Measurements from ENCODE around the gene DIS3L2. TPM values are rescaled to one million over a fixed set of nuclear protein-coding genes. Genes with fewer than 3 reads are reported as not detected.
"Not testable (repeated sequence)": the region's sequence is repeated elsewhere in the genome, so short reads cannot be mapped to it uniquely, and the experiment has no call there.

The DIS3L2 gene
- total RNA-seq, 3 donors from 2014 or later (not counting 1 experiment from before 2014, with no cell fraction given) = 56.4 to 63.6 (median 59.4) TPM

DNA sequence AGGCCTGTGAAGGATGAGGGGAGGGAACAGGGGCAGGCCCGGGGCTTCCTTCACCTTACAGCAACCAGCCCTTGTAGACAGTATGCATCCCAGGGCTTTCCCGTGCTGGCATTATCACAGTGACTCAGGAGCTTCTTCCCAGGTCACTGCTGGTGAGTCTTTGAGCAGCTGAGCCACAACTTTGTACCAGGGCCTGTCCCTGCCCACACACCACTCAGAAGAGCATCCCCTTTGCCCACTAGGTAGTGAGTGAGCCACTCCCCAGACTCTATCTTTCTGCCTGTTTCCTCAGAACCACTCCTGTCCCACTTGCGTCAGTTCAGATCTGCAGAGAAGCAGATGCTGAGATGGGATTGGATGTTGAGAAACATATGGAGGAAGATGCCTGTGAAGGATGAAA, 347.5 kb downstream of the DIS3L2 start:
- no peak overlapping the region for H3K4me3 ChIP-seq (ENCODE audit: low read length)
- DNase-seq (no peak), ATAC-seq (no peak)
- Mint-ChIP-seq H3K4me1 (peaks cover 58 to 70% of the 10 kb centered on the region in 2 donors), H3K4me3 (peak overlapping the region; percentile 71), H3K27me3 (ENCODE audit: low read depth in 2 of 2) (no peaks in the 10 kb centered on the region), H3K36me3 (no peaks in the 10 kb centered on the region), H3K9me3 (no peaks in the 10 kb centered on the region), H3K27ac (peak overlapping the region; percentile 92 to 96)
- intact Hi-C loops (cut with micrococcal nuclease) = no loop called here
- no peaks in the 10 kb centered on the region for H3K9me3 ChIP-seq (ENCODE audit: control insufficient read depth, insufficient read depth, low read length)
- H3K4me1 ChIP-seq (ENCODE audit: control insufficient read depth, insufficient read depth, low read length) = peaks cover 63% of the 10 kb centered on the region
- no peak for TF ChIP-seq CTCF (IDR thresholded peaks at IDR 0.05)
- H3K36me3 ChIP-seq (ENCODE audit: control insufficient read depth, insufficient read depth, low read length) = no peaks in the 10 kb centered on the region
- H3K27me3 ChIP-seq (ENCODE audit: control insufficient read depth, insufficient read depth, low read length) = no peaks in the 10 kb centered on the region
- WGBS (ENCODE audit: insufficient coverage) = 98% methylated on average over 2 of the region's 3 CpGs
- peak overlapping the region; percentile 29 for H3K27ac ChIP-seq (ENCODE audit: low read length)

GRCh38 chr2:232309592-232309991, 348.1 kb downstream of the DIS3L2 start:
- ATAC-seq (peak; percentile 50 to 72 (median 59)), DNase-seq (peak in 1 of 2 donors; percentile 59)
- peak overlapping the region; percentile 73 for H3K27ac ChIP-seq (ENCODE audit: low read length)
- Mint-ChIP-seq H3K4me3 (peak overlapping the region; percentile 71), H3K9me3 (no peaks in the 10 kb centered on the region), H3K27me3 (ENCODE audit: low read depth in 2 of 2) (no peaks in the 10 kb centered on the region), H3K4me1 (peaks cover 63 to 74% of the 10 kb centered on the region in 2 donors), H3K27ac (peak overlapping the region; percentile 92 to 96), H3K36me3 (no peaks in the 10 kb centered on the region)
- H3K36me3 ChIP-seq (ENCODE audit: control insufficient read depth, insufficient read depth, low read length) = no peaks in the 10 kb centered on the region
- H3K27me3 ChIP-seq (ENCODE audit: control insufficient read depth, insufficient read depth, low read length) = no peaks in the 10 kb centered on the region
- no peaks in the 10 kb centered on the region for H3K9me3 ChIP-seq (ENCODE audit: control insufficient read depth, insufficient read depth, low read length)
- peaks cover 69% of the 10 kb centered on the region for H3K4me1 ChIP-seq (ENCODE audit: control insufficient read depth, insufficient read depth, low read length)
- no peak for TF ChIP-seq CTCF (IDR thresholded peaks at IDR 0.05)
- H3K4me3 ChIP-seq (ENCODE audit: low read length) = no peak overlapping the region
- WGBS (ENCODE audit: insufficient coverage) = 72% methylated on average over 4 of the region's 4 CpGs
- intact Hi-C loops (cut with micrococcal nuclease) = no loop called here

GRCh38 chr2:232310121-232310520, 348.6 kb downstream of the DIS3L2 start:
- no peaks in the 10 kb centered on the region for H3K27me3 ChIP-seq (ENCODE audit: control insufficient read depth, insufficient read depth, low read length)
- Mint-ChIP-seq H3K4me1 (peaks cover 69 to 79% of the 10 kb centered on the region in 2 donors), H3K9me3 (no peaks in the 10 kb centered on the region), H3K27me3 (ENCODE audit: low read depth in 2 of 2) (no peaks in the 10 kb centered on the region), H3K27ac (peak overlapping the region; percentile 92 to 96), H3K36me3 (no peaks in the 10 kb centered on the region), H3K4me3 (peak overlapping the region; percentile 71)
- WGBS (ENCODE audit: insufficient coverage) = 23% methylated on average over 9 of the region's 9 CpGs
- H3K4me1 ChIP-seq (ENCODE audit: control insufficient read depth, insufficient read depth, low read length) = peaks cover 74% of the 10 kb centered on the region
- DNase-seq (peak; percentile 53 to 66), ATAC-seq (peak; percentile 84 to 90 (median 84))
- intact Hi-C loops (cut with micrococcal nuclease) = no loop called here
- H3K9me3 ChIP-seq (ENCODE audit: control insufficient read depth, insufficient read depth, low read length) = no peaks in the 10 kb centered on the region
- TF ChIP-seq CTCF (IDR thresholded peaks at IDR 0.05) = no peak
- H3K27ac ChIP-seq (ENCODE audit: low read length) = peak overlapping the region; percentile 73
- H3K4me3 ChIP-seq (ENCODE audit: low read length) = no peak overlapping the region
- H3K36me3 ChIP-seq (ENCODE audit: control insufficient read depth, insufficient read depth, low read length) = no peaks in the 10 kb centered on the region

- Histone ChIP-seq H3K9me3 (ENCODE audit: control insufficient read depth, insufficient read depth, low read length) (no peaks in the 10 kb centered on the region), H3K27ac (ENCODE audit: low read length) (peak overlapping the region; percentile 73), H3K4me1 (ENCODE audit: control insufficient read depth, insufficient read depth, low read length) (peaks cover 80% of the 10 kb centered on the region), H3K27me3 (ENCODE audit: control insufficient read depth, insufficient read depth, low read length) (no peaks in the 10 kb centered on the region), H3K36me3 (ENCODE audit: control insufficient read depth, insufficient read depth, low read length) (no peaks in the 10 kb centered on the region), H3K4me3 (ENCODE audit: low read length) (no peak overlapping the region)
- Mint-ChIP-seq H3K4me3 (peak overlapping the region; percentile 71), H3K4me1 (peaks cover 75 to 85% of the 10 kb centered on the region in 2 donors), H3K27me3 (ENCODE audit: low read depth in 2 of 2) (no peaks in the 10 kb centered on the region), H3K27ac (peak overlapping the region; percentile 92 to 96), H3K36me3 (no peaks in the 10 kb centered on the region), H3K9me3 (no peaks in the 10 kb centered on the region)
- no peak for ATAC-seq
- 55% methylated on average over 1 of the region's 1 CpG for WGBS (ENCODE audit: insufficient coverage)
- intact Hi-C loops (cut with micrococcal nuclease) = no loop called here
- TF ChIP-seq CTCF (IDR thresholded peaks at IDR 0.05) = no peak
- DNase-seq = no peak
Observed at GRCh38 chr2:232310696-232311095, 349.2 kb downstream of the DIS3L2 start.

DNA sequence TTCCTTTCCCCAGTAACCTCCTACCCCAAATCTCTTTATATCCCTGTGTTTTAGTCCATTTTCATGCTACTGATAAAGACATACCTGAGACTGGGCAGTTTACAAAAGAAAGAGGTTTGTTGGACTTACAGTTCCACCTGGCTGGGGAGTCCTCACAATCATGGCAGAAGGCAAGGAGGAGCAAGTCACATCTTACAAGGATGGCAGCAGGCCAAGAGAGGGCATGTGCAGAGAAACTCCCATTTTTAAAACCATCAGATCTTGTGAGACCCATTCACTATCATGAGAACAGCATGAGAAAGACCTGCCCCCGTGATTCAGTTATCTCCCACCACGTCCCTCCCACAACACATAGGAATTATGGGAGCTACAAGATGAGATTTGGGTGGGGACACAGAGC, 352.1 kb downstream of the DIS3L2 start:
- DNase-seq; H3K27me3 Mint-ChIP-seq (ENCODE audit: low read depth in 2 of 2); H3K36me3 Mint-ChIP-seq; H3K9me3 ChIP-seq (ENCODE audit: control insufficient read depth, insufficient read depth, low read length); H3K36me3 ChIP-seq (ENCODE audit: control insufficient read depth, insufficient read depth, low read length); ATAC-seq; H3K9me3 Mint-ChIP-seq; intact Hi-C loops (cut with micrococcal nuclease); H3K4me3 ChIP-seq (ENCODE audit: low read length); H3K27me3 ChIP-seq (ENCODE audit: control insufficient read depth, insufficient read depth, low read length): not testable (repeated sequence)
- 100% methylated on average over 1 of the region's 2 CpGs for WGBS (ENCODE audit: insufficient coverage)
- peak overlapping the region; percentile 92 to 99 for H3K27ac Mint-ChIP-seq
- H3K27ac ChIP-seq (ENCODE audit: low read length) = peak overlapping the region; percentile 95
- H3K4me1 Mint-ChIP-seq = peaks cover 84 to 91% of the 10 kb centered on the region in 2 donors
- H3K4me1 ChIP-seq (ENCODE audit: control insufficient read depth, insufficient read depth, low read length) = peaks cover 81% of the 10 kb centered on the region
- H3K4me3 Mint-ChIP-seq = peak overlapping the region; percentile 45
